HepG2 (cell line): ENCODE measurements around the gene SCYGR6. TPM values are rescaled to one million over a fixed set of nuclear protein-coding genes. Genes with fewer than 3 reads are reported as not detected.

Source experiments
- CREM ChIP-seq, 2 experiments: sonication (generic) in 1 of 2; formaldehyde crosslinking in 1 of 2; IDR thresholded peaks; 2 replicates each; pipeline versions ENCODE4 v1.4.0 to v1.6.1; 2016 to 2020; ENCODE audit warnings: antibody characterized with exemption in 1 of 2, mild to moderate bottlenecking in 1 of 2, missing genetic modification reagents in 1 of 2
- EP300 ChIP-seq, 3 experiments: sonication (generic) in 1 of 3; formaldehyde crosslinking in 1 of 3; IDR thresholded peaks; 2 replicates each; pipeline versions ENCODE4 v1.5.1 to v1.6.1; 2011 to 2020; ENCODE audit warnings: low read depth in 2 of 3, low read length in 2 of 3, borderline replicate concordance in 1 of 3, improper control_type of control experiment in 1 of 3, mild to moderate bottlenecking in 1 of 3, missing genetic modification reagents in 1 of 3, moderate library complexity in 1 of 3
- FOXO4 ChIP-seq: sonication (generic); formaldehyde crosslinking; conservative IDR thresholded peaks from 2 replicates; pipeline ENCODE4 v1.8.1; 2023; ENCODE audit warnings: missing genetic modification reagents
- HNF1B ChIP-seq: sonication (generic); formaldehyde crosslinking; IDR thresholded peaks from 2 replicates; pipeline ENCODE4 v1.5.1; 2020; ENCODE audit warnings: mild to moderate bottlenecking, moderate library complexity, missing genetic modification reagents
- HNF4A ChIP-seq: sonication (generic); formaldehyde crosslinking; IDR thresholded peaks from 2 replicates; pipeline ENCODE4 v1.4.0; 2020; ENCODE audit warnings: missing genetic modification reagents
- JUN ChIP-seq: sonication (generic); formaldehyde crosslinking; IDR thresholded peaks from 2 replicates; pipeline ENCODE4 v1.4.0; 2020; ENCODE audit warnings: mild to moderate bottlenecking, missing genetic modification reagents
- MEIS2 ChIP-seq: sonication (generic); formaldehyde crosslinking; IDR thresholded peaks from 2 replicates; pipeline ENCODE4 v1.9.0; 2021; ENCODE audit warnings: mild to moderate bottlenecking, missing genetic modification reagents
- MLX ChIP-seq: IDR thresholded peaks from 2 replicates; pipeline ENCODE4 v1.6.1; 2016
- MTA1 ChIP-seq: sonication (generic); formaldehyde crosslinking; IDR thresholded peaks from 2 replicates; pipeline ENCODE4 v1.4.0; 2020; ENCODE audit warnings: missing genetic modification reagents, mild to moderate bottlenecking, borderline replicate concordance
- MTF2 ChIP-seq: sonication (generic); formaldehyde crosslinking; IDR thresholded peaks from 2 replicates; pipeline ENCODE4 v1.5.0; 2020; ENCODE audit warnings: missing genetic modification reagents, borderline replicate concordance
- PREB ChIP-seq: sonication (generic); formaldehyde crosslinking; IDR thresholded peaks from 2 replicates; pipeline ENCODE4 v1.4.0; 2020; ENCODE audit warnings: missing genetic modification reagents
- RAD21 ChIP-seq: fragments of 450-650 bp; formaldehyde crosslinking; IDR thresholded peaks from 2 replicates; pipeline ENCODE4 v1.5.0; 2020; ENCODE audit warnings: mild to moderate bottlenecking
- RFX3 ChIP-seq: IDR thresholded peaks from 2 replicates; pipeline ENCODE4 v1.6.1; 2016; ENCODE audit warnings: missing biosample characterization, missing genetic modification reagents
- RXRB ChIP-seq: IDR thresholded peaks from 2 replicates; pipeline ENCODE4 v1.6.1; 2016; ENCODE audit warnings: borderline replicate concordance, missing genetic modification reagents, missing compliant biosample characterization
- TBX3 ChIP-seq: fragments of 450-650 bp; IDR thresholded peaks from 2 replicates; pipeline ENCODE4 v1.6.1; 2017; ENCODE audit warnings: antibody characterized with exemption, mild to moderate bottlenecking, inconsistent platforms, borderline replicate concordance
- ZBTB43 ChIP-seq: sonication (generic); formaldehyde crosslinking; conservative IDR thresholded peaks from 2 replicates; pipeline ENCODE4 v1.4.0; 2020; ENCODE audit warnings: missing genetic modification reagents
- ZNF160 ChIP-seq: sonication (generic); formaldehyde crosslinking; IDR thresholded peaks from 2 replicates; pipeline ENCODE4 v1.8.0; 2022; ENCODE audit warnings: mild to moderate bottlenecking, inconsistent platforms, missing genetic modification reagents
- ZNF30 ChIP-seq: sonication (generic); formaldehyde crosslinking; IDR thresholded peaks from 2 replicates; pipeline ENCODE4 v1.5.0; 2020; ENCODE audit warnings: mild to moderate bottlenecking, missing genetic modification reagents
- ZNF333 ChIP-seq: sonication (generic); formaldehyde crosslinking; IDR thresholded peaks from 2 replicates; pipeline ENCODE4 v1.4.0; 2020; ENCODE audit warnings: mild to moderate bottlenecking, missing genetic modification reagents, borderline replicate concordance
- ZNF33B ChIP-seq: sonication (generic); formaldehyde crosslinking; IDR thresholded peaks from 2 replicates; pipeline ENCODE4 v1.5.1; 2020; ENCODE audit warnings: mild to moderate bottlenecking, missing genetic modification reagents
- ZNF557 ChIP-seq: sonication (generic); formaldehyde crosslinking; IDR thresholded peaks from 2 replicates; pipeline ENCODE4 v1.4.0; 2020; ENCODE audit warnings: missing genetic modification reagents
- ZNF558 ChIP-seq: sonication (generic); formaldehyde crosslinking; IDR thresholded peaks from 2 replicates; pipeline ENCODE4 v1.9.0; 2022; ENCODE audit warnings: mild to moderate bottlenecking, missing genetic modification reagents, borderline replicate concordance
- ZNF703 ChIP-seq: sonication (generic); formaldehyde crosslinking; IDR thresholded peaks from 2 replicates; pipeline ENCODE4 v1.5.1; 2020; ENCODE audit warnings: missing genetic modification reagents, mild to moderate bottlenecking, moderate library complexity, borderline replicate concordance
- ZNF773 ChIP-seq: sonication (generic); formaldehyde crosslinking; IDR thresholded peaks from 2 replicates; pipeline ENCODE4 v1.4.0; 2020; ENCODE audit warnings: missing genetic modification reagents, borderline replicate concordance
- polyA plus RNA-seq, 8 experiments: library from polyadenylated mRNA; depleted of rRNA in 3 of 8; stranded (reverse) in 7 of 8; unstranded in 1 of 8; fragments of >200 nt; fragmentation: Illumina TruSeq in 4 of 8; extraction: Trizol in 4 of 8; gene quantifications; 2 replicates each; pipeline versions ENCODE4 v1.2.1 to v1.2.3, GENCODE V29; 2011 to 2016; ENCODE audit warnings: low read depth in 4 of 8, missing spikeins in 1 of 8, mixed read lengths in 1 of 8; ENCODE audit not compliant: insufficient read depth in 1 of 8
- total RNA-seq, 5 experiments: library from RNA; depleted of rRNA; stranded (reverse); fragments of >200 nt; fragmentation: Illumina TruSeq; extraction: Trizol; gene quantifications; 2 replicates each; pipeline ENCODE4 v1.2.3, GENCODE V29; 2016; ENCODE audit warnings: low read depth in 1 of 5

Gene SCYGR6
- total and polyA plus RNA-seq, 2 of the 13 experiments (the other 11 are each of a cell fraction or from before 2014, with no cell fraction given), result not detected

- TF ChIP-seq PREB, result no peak
- TF ChIP-seq MTF2 (CRISPR knock-in tag), result no peak
- TF ChIP-seq MEIS2 (CRISPR knock-in tag), result no peak
- TF ChIP-seq ZNF160 (CRISPR knock-in tag), result no peak
- no peak for TF ChIP-seq ZNF30
- no peak for TF ChIP-seq TBX3
- no peak for TF ChIP-seq ZNF557
- TF ChIP-seq ZNF333 (CRISPR knock-in tag), result no peak
- TF ChIP-seq HNF4A (CRISPR knock-in tag), result 0 out of 2 replicates have a peak, but pooled peaks have one; percentile 25
- no peak for TF ChIP-seq ZNF773 (CRISPR knock-in tag)
- TF ChIP-seq RAD21 (CRISPR knock-in tag), result no peak
- TF ChIP-seq RXRB (CRISPR knock-in tag), result 0 out of 2 replicates have a peak, but pooled peaks have one; percentile 31
- peak in 1 of 2 experiments; percentile 31; a peak in 1 of 4 replicates for TF ChIP-seq EP300 (IDR thresholded peaks at IDR 0.05; ENCODE audit: low read depth in 2 of 2, low read length in 2 of 2)
- TF ChIP-seq EP300 (CRISPR knock-in tag; IDR thresholded peaks at IDR 0.05; ENCODE audit: borderline replicate concordance), result no peak
- TF ChIP-seq MTA1, result no peak
- peak; percentile 88 for TF ChIP-seq JUN (CRISPR knock-in tag)
- no peak for TF ChIP-seq FOXO4 (CRISPR knock-in tag)
- TF ChIP-seq ZNF33B (CRISPR knock-in tag), result no peak
- no peak for TF ChIP-seq RFX3 (CRISPR knock-in tag)
- no peak for TF ChIP-seq CREM (IDR thresholded peaks at IDR 0.05)
- TF ChIP-seq CREM (CRISPR knock-in tag; IDR thresholded peaks at IDR 0.05), result no peak
- no peak for TF ChIP-seq ZNF558 (CRISPR knock-in tag)
- TF ChIP-seq MLX (CRISPR knock-in tag), result no peak
- TF ChIP-seq ZBTB43 (CRISPR knock-in tag), result no peak
- TF ChIP-seq ZNF703 (CRISPR knock-in tag), result no peak
- no peak for TF ChIP-seq HNF1B (CRISPR knock-in tag)
Measured at GRCh38 chr2:227703280-227703732, 21.3 kb downstream of the SCYGR6 start (continued).
